HCT116 (cell line): Measurements from ENCODE around the gene BSPRY. TPM values are rescaled to one million over a fixed set of nuclear protein-coding genes. Genes with fewer than 3 reads are reported as not detected.

Experiments used
- ATAC-seq: fragments of 200-7000 bp; cut with Tn5 transposase; 2 replicates; pipeline ENCODE4 v1.9.1; 2020; ENCODE audit warnings: mild to moderate bottlenecking, moderate library complexity
- BruUV-seq: library from RNA; stranded (reverse); fragments of 400-500 nt; replicated peaks from 2 replicates; lab custom pipeline; 2021; lab: Mats Ljungman, UMichigan
- CTCF ChIA-PET: fragments of 300-600 bp; sonication (Branson Sonifier 250); formaldehyde crosslinking; loops from one replicate; lab custom pipeline; 2021; ENCODE audit warnings: antibody characterized with exemption; lab: Charles Lee
- POLR2A ChIA-PET: fragments of 300-600, 350-600 bp; sonication (Branson Sonifier 250); formaldehyde crosslinking; loops from one replicate; lab custom pipeline; 2021; ENCODE audit warnings: antibody characterized with exemption; lab: Charles Lee
- RAD21 ChIA-PET, 2 experiments: fragments of 300-600 bp; sonication (Branson Sonifier 250); formaldehyde crosslinking; loops; one replicate each; lab custom pipeline; 2023; ENCODE audit warnings: low total read pairs in 2 of 2; ENCODE audit not compliant: uncharacterized antibody in 2 of 2, unreplicated experiment in 2 of 2, low non-redundant PET in 1 of 2; lab: Charles Lee
- DNase-seq: peaks from one replicate; pipeline ENCODE4 v3.0.0-alpha.2; 2010; ENCODE audit warnings: low read depth, low spot score
- H2AFZ ChIP-seq: fragments of 200-600 bp; shearing (Covaris generic), sonication (generic); 2 replicates; pipeline ENCODE4 v1.6.1; 2017; ENCODE audit warnings: low read depth, mixed run types, mixed read lengths, antibody characterized with exemption, low read length; ENCODE audit not compliant: poor library complexity, severe bottlenecking
- H3K27ac ChIP-seq: 2 replicates; pipeline ENCODE4 v1.5.1; 2012; ENCODE audit warnings: low read depth, low read length
- H3K27me3 ChIP-seq: fragments of 200-600 bp; sonication (generic); 2 replicates; pipeline ENCODE4 v1.6.1; 2016; ENCODE audit warnings: mixed run types, low read length, mixed read lengths; ENCODE audit not compliant: insufficient read depth
- H3K36me3 ChIP-seq, 2 experiments: fragments of 200-500 bp in 1 of 2; fragments of 200-600 bp in 1 of 2; sonication (Bioruptor generic) in 1 of 2; sonication (generic) in 1 of 2; 2 replicates each; pipeline versions ENCODE4 v1.5.1 to v1.6.1; 2014 to 2016; ENCODE audit warnings: low read length in 2 of 2, inconsistent platforms in 1 of 2, mixed read lengths in 1 of 2, mixed run types in 1 of 2; ENCODE audit not compliant: insufficient read depth in 2 of 2, control insufficient read depth in 1 of 2
- H3K4me1 ChIP-seq, 2 experiments: fragments of 200-600 bp in 1 of 2; sonication (generic) in 1 of 2; 2 replicates each; pipeline versions ENCODE4 v1.5.1 to v1.6.1; 2012 to 2017; ENCODE audit warnings: low read length in 2 of 2, inconsistent platforms in 1 of 2, mild to moderate bottlenecking in 1 of 2, mixed read lengths in 1 of 2, mixed run types in 1 of 2, moderate library complexity in 1 of 2; ENCODE audit not compliant: insufficient read depth in 2 of 2, control insufficient read depth in 1 of 2
- H3K4me2 ChIP-seq: fragments of 200-600 bp; sonication (generic); 2 replicates; pipeline ENCODE4 v1.6.1; 2017; ENCODE audit warnings: mixed run types, low read length, mixed read lengths
- H3K4me3 ChIP-seq, 2 experiments: fragments of 200-600 bp in 1 of 2; sonication (generic) in 1 of 2; replicated peaks in 1 of 2; 2 replicates each; pipeline ENCODE4 v1.5.1; 2011 to 2016; ENCODE audit warnings: low read length in 2 of 2, control low read depth in 1 of 2, low read depth in 1 of 2, mild to moderate bottlenecking in 1 of 2, mixed read lengths in 1 of 2, mixed run types in 1 of 2
- H3K79me2 ChIP-seq: fragments of 200-600 bp; sonication (generic); 2 replicates; pipeline ENCODE4 v1.6.1; 2017; ENCODE audit warnings: mild to moderate bottlenecking, mixed run types, low read length, moderate library complexity, mixed read lengths; ENCODE audit not compliant: insufficient read depth
- H3K9ac ChIP-seq: fragments of 200-600 bp; sonication (generic); 2 replicates; pipeline ENCODE4 v1.6.1; 2016; ENCODE audit warnings: low read length, mixed read lengths
- H3K9me2 ChIP-seq: fragments of 200-600 bp; sonication (generic), shearing (Covaris generic); 2 replicates; pipeline ENCODE4 v1.6.1; 2017; ENCODE audit warnings: mixed run types, mild to moderate bottlenecking, moderate library complexity; ENCODE audit not compliant: insufficient read depth
- H3K9me3 ChIP-seq, 2 experiments: fragments of 200-500 bp in 1 of 2; fragments of 200-600 bp in 1 of 2; sonication (Bioruptor generic) in 1 of 2; sonication (generic) in 1 of 2; 2 replicates each; pipeline ENCODE4 v1.6.1; 2014 to 2017; ENCODE audit warnings: low read length in 2 of 2, mixed read lengths in 2 of 2, inconsistent platforms in 1 of 2, low read depth in 1 of 2, mild to moderate bottlenecking in 1 of 2, mixed run types in 1 of 2, moderate library complexity in 1 of 2; ENCODE audit not compliant: control insufficient read depth in 1 of 2, insufficient read depth in 1 of 2
- H4K20me1 ChIP-seq: fragments of 200-600 bp; sonication (generic), shearing (Covaris generic); 2 replicates; pipeline ENCODE4 v1.6.1; 2017; ENCODE audit warnings: mixed run types, mild to moderate bottlenecking, moderate library complexity; ENCODE audit not compliant: insufficient read depth
- CBX3 ChIP-seq: IDR thresholded peaks from 2 replicates; pipeline ENCODE4 v1.6.1; 2012; ENCODE audit warnings: low read depth
- CEBPB ChIP-seq: IDR thresholded peaks from 2 replicates; pipeline ENCODE4 v1.6.1; 2012; ENCODE audit warnings: low read depth
- EGR1 ChIP-seq: IDR thresholded peaks from 2 replicates; pipeline ENCODE4 v1.6.1; 2012; ENCODE audit warnings: low read depth
- ELF1 ChIP-seq: IDR thresholded peaks from 2 replicates; pipeline ENCODE4 v1.6.1; 2012; ENCODE audit warnings: low read depth, borderline replicate concordance
- EZH2 ChIP-seq: fragments of 200-600 bp; sonication (generic); IDR thresholded peaks from 2 replicates; pipeline ENCODE4 v1.6.1; 2017; ENCODE audit warnings: antibody characterized with exemption, mixed run types
- EZH2phosphoT487 ChIP-seq: fragments of 200-600 bp; IDR thresholded peaks from 2 replicates; pipeline ENCODE4 v1.6.1; 2018; ENCODE audit warnings: antibody characterized with exemption, borderline replicate concordance
- FOSL1 ChIP-seq: IDR thresholded peaks from 2 replicates; pipeline ENCODE4 v1.6.1; 2012; ENCODE audit warnings: low read depth
- JUND ChIP-seq: IDR thresholded peaks from 2 replicates; pipeline ENCODE4 v1.6.1; 2012
- POLR2A ChIP-seq: IDR thresholded peaks from 2 replicates; pipeline ENCODE4 v1.7.0; 2011; ENCODE audit warnings: borderline replicate concordance; ENCODE audit not compliant: insufficient read depth, insufficient read length; ENCODE audit errors: extremely low read depth
- POLR2AphosphoS5 ChIP-seq: IDR thresholded peaks from 2 replicates; pipeline ENCODE4 v1.6.1; 2011; ENCODE audit warnings: mild to moderate bottlenecking, low read depth, low read length, moderate library complexity
- RAD21 ChIP-seq: IDR thresholded peaks from 2 replicates; pipeline ENCODE4 v1.6.1; 2012; ENCODE audit warnings: low read depth, mild to moderate bottlenecking
- SIN3A ChIP-seq: IDR thresholded peaks from 2 replicates; pipeline ENCODE4 v1.6.1; 2012; ENCODE audit warnings: low read depth
- SP1 ChIP-seq: IDR thresholded peaks from 2 replicates; pipeline ENCODE4 v1.6.1; 2012; ENCODE audit warnings: low read depth
- TCF7L2 ChIP-seq: IDR thresholded peaks from 2 replicates; pipeline ENCODE4 v1.7.0; 2011; ENCODE audit warnings: borderline replicate concordance, inconsistent platforms; ENCODE audit not compliant: insufficient read depth, insufficient read length; ENCODE audit errors: extremely low read depth
- ZBTB33 ChIP-seq: IDR thresholded peaks from 2 replicates; pipeline ENCODE4 v1.6.1; 2011; ENCODE audit warnings: mild to moderate bottlenecking, low read length, moderate library complexity; ENCODE audit not compliant: insufficient replicate concordance; ENCODE audit errors: extremely low read depth
- ZFX ChIP-seq: fragments of 450-650 bp; IDR thresholded peaks from 2 replicates; pipeline ENCODE4 v1.6.1; 2017
- ZNF274 ChIP-seq: fragments of 200-500 bp; sonication (Bioruptor generic); IDR thresholded peaks from 2 replicates; pipeline ENCODE4 v1.6.1; 2014; ENCODE audit warnings: mild to moderate bottlenecking, low read depth, low read length, inconsistent platforms
- intact Hi-C: fragments of 100-400 bp; cut with micrococcal nuclease; formaldehyde crosslinking; loops from 2 replicates; pipeline ENCODE4 v1.10.0; 2022
- total RNA-seq: library from RNA; stranded (reverse); gene quantifications from one replicate; pipeline ENCODE4 v1.2.1, GENCODE V29; 2021; ENCODE audit not compliant: unreplicated experiment
- TF ChIP-seq, protein P1 (sequence below): IDR thresholded peaks from 2 replicates; pipeline ENCODE4 v1.6.1; 2012

BSPRY gene
- total RNA-seq, 1 experiment from 2014 or later: 22.7 TPM

DNA sequence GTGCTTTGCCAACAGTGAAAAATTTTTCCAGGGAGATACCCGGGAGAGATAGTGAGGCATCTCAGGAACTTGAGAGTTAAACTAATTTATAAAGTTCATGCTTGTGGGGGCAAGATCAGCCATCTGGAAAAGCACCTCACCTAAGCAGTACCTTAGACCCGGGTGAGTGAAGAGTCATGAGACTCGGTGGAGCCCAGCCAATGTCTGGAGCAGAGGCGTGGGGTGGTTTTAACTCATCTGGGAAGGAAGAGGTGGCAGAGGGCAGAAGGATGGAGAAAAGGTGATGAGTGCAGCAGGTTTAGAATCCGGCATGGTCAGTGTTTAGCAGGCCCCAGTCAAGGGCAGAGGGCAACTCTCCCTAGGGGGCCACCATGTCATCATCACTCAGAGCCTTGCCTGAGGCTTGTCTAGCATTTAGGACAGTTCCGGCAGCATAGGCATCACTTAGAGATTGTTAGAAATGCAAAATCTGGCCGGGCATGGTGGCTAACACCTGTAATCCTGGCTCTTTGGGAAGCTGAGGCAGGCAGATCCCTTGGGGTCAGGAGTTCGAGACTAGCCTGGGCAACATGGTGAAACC, 41.9 kb upstream of the BSPRY start:
- Histone ChIP-seq H3K79me2 (no peaks in the 10 kb centered on the region), H3K4me2 (no peak overlapping the region), H3K4me1 (no peaks in the 10 kb centered on the region), H3K9me3 (no peaks in the 10 kb centered on the region), H3K4me3 (no peak overlapping the region), H3K27ac (no peak overlapping the region), H4K20me1 (no peaks in the 10 kb centered on the region), H3K27me3 (no peaks in the 10 kb centered on the region), H3K36me3 (no peaks in the 10 kb centered on the region), H3K9me2 (no peaks in the 10 kb centered on the region), H3K9ac (no peak overlapping the region), H2AFZ (no peak overlapping the region)
- no peak for DNase-seq
- no TSS peak for BruUV-seq
- ChIA-PET RAD21 (no interaction called here), CTCF (interaction anchor here (1.2 kb wide), 1 partner anchor 95 kb away, joined by 3 read pairs; no protein-coding TSS in a partner anchor), POLR2A (no interaction called here)
- TF ChIP-seq SIN3A (no peak), CBX3 (no peak), SP1 (no peak), RAD21 (no peak), FOSL1 (no peak), POLR2A (no peak), JUND (no peak), TCF7L2 (no peak), EZH2 (no peak), ZNF274 (no peak), EGR1 (no peak), POLR2AphosphoS5 (no peak), ZFX (no peak), CEBPB (no peak), ZBTB33 (no peak), EZH2phosphoT487 (no peak), ELF1 (no peak)
- TF ChIP-seq, protein P1, sequence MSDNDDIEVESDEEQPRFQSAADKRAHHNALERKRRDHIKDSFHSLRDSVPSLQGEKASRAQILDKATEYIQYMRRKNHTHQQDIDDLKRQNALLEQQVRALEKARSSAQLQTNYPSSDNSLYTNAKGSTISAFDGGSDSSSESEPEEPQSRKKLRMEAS: no peak
- intact Hi-C loops: loop anchor here (10.0 kb wide), 1 partner anchor 347 kb away; no protein-coding TSS in a partner anchor
- ATAC-seq: no peak
